Subcutaneous adipose tissue (tissue), 4 donors: ENCODE data around the gene RIPPLY3. TPM values are rescaled to one million over a fixed set of nuclear protein-coding genes. Genes with fewer than 3 reads are reported as not detected.

ENCODE experiments used
- CTCF ChIP-seq: fragments of 450-650 bp; IDR thresholded peaks from one replicate; pipeline ENCODE4 v1.5.1; 2016; ENCODE audit warnings: low read depth, mild to moderate bottlenecking, control low read depth, antibody characterized with exemption, moderate library complexity
- total RNA-seq, 4 donors: library from RNA; depleted of rRNA; stranded (reverse); fragments of >200 nt; gene quantifications; one replicate each; pipeline ENCODE4 v1.1.0, GENCODE V29; 2016

Gene RIPPLY3
- total RNA-seq, 4 donors from 2014 or later, result not detected

DNA sequence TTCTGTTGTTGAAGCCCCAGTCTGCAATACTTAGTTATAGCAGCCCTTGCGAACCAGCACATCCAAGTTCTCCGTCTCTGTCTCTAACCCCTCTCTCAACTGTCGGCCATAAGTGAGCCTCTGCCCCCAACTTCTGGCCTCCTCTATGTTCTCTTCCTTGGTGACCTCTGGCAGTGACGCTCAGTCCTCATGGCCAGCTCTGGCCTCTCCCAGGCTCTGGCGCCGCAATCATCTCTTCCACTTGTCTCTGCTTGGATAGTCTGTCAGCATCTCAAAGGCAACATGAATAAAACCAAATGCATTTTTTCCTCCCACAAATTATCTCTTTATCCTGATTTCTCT is 31.7 kb upstream of the RIPPLY3 start:
- TF ChIP-seq CTCF, result no peak

GRCh38 chr21:36976228-36976861 is 30.2 kb upstream of the RIPPLY3 start:
- TF ChIP-seq CTCF, result no peak

DNA sequence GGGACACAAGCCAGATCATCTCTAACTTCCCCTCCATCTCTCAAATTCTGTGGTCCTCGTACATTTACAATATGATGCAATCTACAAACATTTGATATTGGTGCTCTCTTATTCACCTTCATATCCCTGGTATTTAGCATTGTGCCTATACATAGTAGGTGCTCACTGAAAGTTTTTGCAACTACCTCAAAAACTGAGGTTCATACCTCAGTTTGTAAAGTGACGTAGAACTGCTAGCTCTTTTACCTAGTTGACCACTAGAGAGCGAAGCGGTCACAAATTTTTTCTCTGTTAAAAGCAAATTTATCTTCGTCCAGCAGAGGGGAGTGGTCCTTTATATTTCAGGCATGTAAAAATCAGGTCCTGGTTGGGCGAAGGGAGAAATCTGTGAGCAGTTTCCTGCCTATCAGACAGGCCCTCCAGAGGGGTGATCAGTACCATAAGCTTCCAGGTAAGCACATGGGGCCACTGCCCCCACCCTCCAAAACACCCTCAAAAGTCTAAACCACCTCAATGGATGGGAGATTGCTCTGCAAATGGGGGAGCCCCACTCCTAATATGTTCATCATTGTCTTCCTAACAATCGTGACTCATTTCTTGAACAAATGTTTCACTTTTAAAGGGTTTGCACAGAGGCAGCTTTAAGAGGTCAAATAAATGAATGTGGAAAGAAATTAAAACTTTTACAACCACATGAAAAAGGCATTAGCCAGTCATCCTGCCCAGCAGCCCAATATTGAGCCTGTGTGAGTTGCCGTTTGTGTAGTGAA is 29.4 kb upstream of the RIPPLY3 start:
- TF ChIP-seq CTCF, result no peak

GRCh38 chr21:36980280-36981048 is 26.0 kb upstream of the RIPPLY3 start:
- TF ChIP-seq CTCF, result no peak

DNA sequence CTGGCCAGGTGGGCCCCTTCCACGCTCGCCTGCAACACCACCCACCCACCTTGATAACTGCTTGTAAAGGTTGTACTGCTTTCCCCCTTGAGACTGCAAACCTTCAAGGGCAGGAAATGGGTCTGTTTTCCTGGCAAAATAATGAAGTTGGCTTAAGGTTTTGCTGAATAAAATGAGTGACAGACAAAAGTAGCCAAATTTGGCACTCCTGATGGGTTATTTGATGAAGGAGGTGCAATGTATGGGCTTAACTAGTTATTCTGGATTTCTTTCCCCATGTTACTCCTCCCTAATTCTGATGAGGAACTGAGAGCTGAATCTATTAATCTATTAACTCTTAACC is 25.5 kb upstream of the RIPPLY3 start:
- TF ChIP-seq CTCF, result no peak

DNA sequence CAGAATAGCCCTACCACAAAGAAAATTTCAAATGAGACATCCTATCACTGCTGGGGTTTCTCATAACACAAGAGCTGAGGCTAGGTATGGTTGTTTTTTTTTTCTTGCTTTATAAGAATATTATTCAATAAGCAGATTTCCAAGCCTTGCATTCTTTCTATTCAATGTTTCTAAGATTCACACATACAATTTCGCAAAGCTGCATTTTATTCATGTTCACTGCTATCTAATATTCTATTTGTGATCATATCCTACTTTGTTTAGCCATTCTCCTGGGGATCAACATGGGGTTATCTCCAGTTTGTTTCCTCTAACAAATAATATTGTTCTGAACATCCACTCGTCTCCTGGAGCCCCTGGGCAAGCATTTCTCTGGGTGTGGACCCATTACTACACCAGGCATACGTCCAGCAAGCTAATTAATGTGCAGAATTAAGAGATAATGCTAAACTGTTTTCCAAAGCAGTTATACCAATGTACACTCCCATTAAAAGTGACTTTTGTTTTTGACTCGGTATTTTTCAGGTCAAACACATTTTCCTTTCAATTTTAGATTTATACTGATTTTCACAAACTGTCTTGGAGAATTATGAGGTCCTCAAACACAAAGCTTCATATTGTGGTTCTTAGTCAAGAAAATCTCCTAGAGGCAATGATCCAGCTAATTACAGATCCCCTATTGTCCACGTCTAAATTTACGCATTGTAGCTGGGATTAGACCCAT is 24.4 kb upstream of the RIPPLY3 start:
- no peak for TF ChIP-seq CTCF
